HAP-1 (cell line): Measurements from ENCODE around the gene SLC22A13.
"Not testable (repeated sequence)": the region's sequence is repeated elsewhere in the genome, so short reads cannot be mapped to it uniquely, and the experiment has no call there.

Experiments
- DNase-seq, 2 experiments: peaks; one replicate each; pipeline ENCODE4 v3.0.0-alpha.2; 2016 to 2020; ENCODE audit warnings: low spot score in 2 of 2
- H3K27me3 ChIP-seq: fragments of 250-450 bp; sonication (Bioruptor Pico); 2 replicates; pipeline ENCODE4 v1.5.1; 2020; ENCODE audit warnings: low read depth, mild to moderate bottlenecking, moderate library complexity
- H3K36me3 ChIP-seq: fragments of 250-450 bp; sonication (Bioruptor Pico); replicated peaks from 2 replicates; pipeline ENCODE4 v1.5.1; 2020; ENCODE audit warnings: mild to moderate bottlenecking
- H3K4me1 ChIP-seq: fragments of 250-450 bp; sonication (Bioruptor Pico); 2 replicates; pipeline ENCODE4 v1.5.1; 2020; ENCODE audit warnings: mild to moderate bottlenecking
- H3K4me3 ChIP-seq: fragments of 250-450 bp; sonication (Bioruptor Pico); 2 replicates; pipeline ENCODE4 v1.5.1; 2020; ENCODE audit warnings: mild to moderate bottlenecking, moderate library complexity
- H3K9me3 ChIP-seq: fragments of 250-450 bp; sonication (Bioruptor Pico); 2 replicates; pipeline ENCODE4 v1.5.1; 2020; ENCODE audit warnings: mild to moderate bottlenecking, moderate library complexity
- in situ Hi-C: fragments of 300-500 bp; cut with MboI; formaldehyde crosslinking; loops from 3 replicates; pipeline ENCODE4 v1.14.3; 2020; ENCODE audit warnings: low sequenced_read_pairs, inconsistent platforms, mixed read lengths

The SLC22A13 gene

GRCh38 chr3:38316356-38317191 is 51.0 kb downstream of the SLC22A13 start:
- Histone ChIP-seq H3K4me3 (no peak overlapping the region), H3K9me3 (no peaks in the 10 kb centered on the region), H3K4me1 (no peaks in the 10 kb centered on the region), H3K36me3 (no peaks in the 10 kb centered on the region), H3K27me3 (peaks cover under 1% of the 10 kb centered on the region; the same call in 1 of the 2 replicates)
- in situ Hi-C loops = no loop called here
- DNase-seq = no peak

GRCh38 chr3:38317192-38317759 is 51.7 kb downstream of the SLC22A13 start:
- Histone ChIP-seq H3K4me1 (no peaks in the 10 kb centered on the region), H3K4me3 (no peak overlapping the region), H3K36me3 (no peaks in the 10 kb centered on the region), H3K27me3 (peaks cover 5% of the 10 kb centered on the region; the same call in 1 of the 2 replicates), H3K9me3 (no peaks in the 10 kb centered on the region)
- DNase-seq = no peak
- in situ Hi-C loops = no loop called here

DNA sequence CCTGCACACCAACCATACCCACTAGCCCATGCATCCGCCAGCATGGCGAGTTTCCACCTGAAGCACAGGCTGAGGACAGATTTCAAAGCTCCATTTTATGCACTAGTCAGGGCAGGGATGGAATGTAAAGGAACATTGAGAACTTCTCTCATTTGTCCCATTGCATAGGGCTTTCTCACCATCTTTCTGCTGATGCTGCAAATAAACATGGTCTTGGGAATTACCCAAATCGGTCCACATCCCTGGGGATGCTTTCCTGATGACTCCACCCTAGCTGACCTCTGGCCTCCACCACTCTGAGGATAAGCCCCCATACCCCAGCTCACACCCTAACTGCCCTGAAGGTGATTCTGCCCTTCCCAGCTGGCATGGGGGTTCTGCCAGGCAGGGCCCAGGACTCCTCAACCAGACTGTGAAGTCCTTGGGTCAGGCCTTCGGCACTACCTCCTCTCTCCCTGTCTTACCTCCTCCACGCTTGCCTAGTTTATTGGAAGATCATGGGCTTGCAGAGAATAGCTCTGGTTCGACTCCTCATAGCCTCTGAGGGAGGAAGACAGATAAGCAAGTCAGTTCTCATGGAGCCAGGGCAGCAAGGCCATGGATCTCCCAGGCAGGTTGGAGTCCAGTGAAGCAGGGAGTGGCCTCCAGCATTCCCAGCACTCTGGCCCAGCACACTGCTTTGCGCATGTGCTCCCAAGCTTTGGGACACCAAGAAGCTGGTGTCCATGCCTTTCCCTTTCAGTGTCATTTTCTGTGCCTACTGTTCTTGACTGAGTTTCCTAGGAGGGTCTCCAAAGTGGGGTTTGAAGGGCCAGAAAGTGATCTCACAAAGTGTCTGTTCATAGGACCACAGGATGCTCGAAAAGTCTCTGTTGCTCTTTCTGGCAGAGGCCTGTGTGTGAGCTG is 53.4 kb downstream of the SLC22A13 start:
- Histone ChIP-seq H3K4me3 (no peak overlapping the region), H3K27me3 (peaks cover 5% of the 10 kb centered on the region; the same call in 1 of the 2 replicates), H3K9me3 (no peaks in the 10 kb centered on the region), H3K4me1 (no peaks in the 10 kb centered on the region), H3K36me3 (no peaks in the 10 kb centered on the region)
- in situ Hi-C loops = no loop called here
- no peak for DNase-seq

GRCh38 chr3:38320638-38321037 is 55.0 kb downstream of the SLC22A13 start:
- H3K36me3 ChIP-seq, H3K4me1 ChIP-seq, H3K27me3 ChIP-seq, H3K9me3 ChIP-seq, H3K4me3 ChIP-seq, in situ Hi-C loops, DNase-seq: not testable (repeated sequence)

GRCh38 chr3:38323060-38323459 is 57.4 kb downstream of the SLC22A13 start:
- in situ Hi-C loops = no loop called here
- DNase-seq = no peak
- Histone ChIP-seq H3K9me3 (peaks cover 4% of the 10 kb centered on the region), H3K4me1 (no peaks in the 10 kb centered on the region), H3K4me3 (no peak overlapping the region), H3K36me3 (no peaks in the 10 kb centered on the region), H3K27me3 (peaks cover 5% of the 10 kb centered on the region; the same call in 1 of the 2 replicates)

DNA sequence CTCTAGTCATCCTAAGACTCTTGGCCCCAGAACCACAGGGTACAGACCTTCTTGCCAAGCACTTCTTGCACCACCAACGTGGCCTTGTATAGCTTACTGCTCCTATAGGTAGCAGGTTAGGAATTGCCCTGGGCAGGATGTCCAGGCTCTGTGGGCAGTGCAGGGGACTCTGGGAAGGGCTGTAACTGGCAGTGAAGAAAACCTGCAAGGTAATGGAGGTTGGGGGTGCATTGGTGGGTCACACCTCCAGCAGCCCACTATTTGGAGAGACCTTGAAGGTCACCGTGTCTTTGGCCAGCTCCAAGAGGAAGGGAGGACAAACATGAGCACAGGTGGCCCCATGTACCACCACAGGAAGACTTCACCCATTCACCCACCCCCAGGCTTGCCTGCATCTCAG is 59.6 kb downstream of the SLC22A13 start:
- no peak for DNase-seq
- in situ Hi-C loops = no loop called here

GRCh38 chr3:38327335-38328009 is 61.9 kb downstream of the SLC22A13 start:
- Histone ChIP-seq H3K27me3 (no peaks in the 10 kb centered on the region), H3K4me3 (no peak overlapping the region), H3K9me3 (peaks cover 4% of the 10 kb centered on the region), H3K4me1 (no peaks in the 10 kb centered on the region), H3K36me3 (no peaks in the 10 kb centered on the region)
- DNase-seq = no peak
- in situ Hi-C loops = no loop called here

More for the DNA sequence above, 59.6 kb downstream of the SLC22A13 start:
- peaks cover 4% of the 10 kb centered on the region for H3K9me3 ChIP-seq
- no peaks in the 10 kb centered on the region for H3K36me3 ChIP-seq
- H3K27me3 ChIP-seq = peaks cover 5% of the 10 kb centered on the region; the same call in 1 of the 2 replicates
- no peak overlapping the region for H3K4me3 ChIP-seq
- H3K4me1 ChIP-seq = no peaks in the 10 kb centered on the region
